MM.1S (cell line): ENCODE results near the gene CEP57.

ENCODE experiments used
- DNase-seq: peaks from one replicate; pipeline ENCODE4 v3.0.0-alpha.2; 2015
- H2AFZ ChIP-seq: fragments of 300-600 bp; sonication (generic); 2 replicates; pipeline ENCODE4 v1.6.0; 2016; ENCODE audit warnings: antibody characterized with exemption, low read length
- H3F3A ChIP-seq: fragments of 300-600 bp; sonication (generic); 2 replicates; pipeline ENCODE4 v1.6.1; 2016; ENCODE audit warnings: mild to moderate bottlenecking, antibody characterized with exemption, low read length, moderate library complexity, mixed read lengths; ENCODE audit not compliant: insufficient read depth
- H3K27ac ChIP-seq: fragments of 300-600 bp; sonication (generic); 2 replicates; pipeline ENCODE4 v1.5.1; 2016; ENCODE audit warnings: mild to moderate bottlenecking, low read length
- H3K27me3 ChIP-seq: fragments of 300-600 bp; sonication (generic); replicated peaks from 2 replicates; pipeline ENCODE4 v1.6.0; 2016; ENCODE audit warnings: low read length; ENCODE audit not compliant: insufficient read depth
- H3K36me3 ChIP-seq: fragments of 300-600 bp; sonication (generic); replicated peaks from 2 replicates; pipeline ENCODE4 v1.6.1; 2016; ENCODE audit warnings: mild to moderate bottlenecking, low read length, mixed read lengths; ENCODE audit not compliant: insufficient read depth
- H3K4me1 ChIP-seq: fragments of 300-600 bp; sonication (generic); 2 replicates; pipeline ENCODE4 v1.6.1; 2016; ENCODE audit warnings: low read length, mixed read lengths
- H3K4me2 ChIP-seq: fragments of 300-600 bp; sonication (generic); 2 replicates; pipeline ENCODE4 v1.6.0; 2016; ENCODE audit warnings: low read depth, low read length
- H3K4me3 ChIP-seq: fragments of 300-600 bp; sonication (generic); 2 replicates; pipeline ENCODE4 v1.5.1; 2016; ENCODE audit warnings: low read length, mixed read lengths
- H3K79me2 ChIP-seq: fragments of 300-600 bp; sonication (generic); 2 replicates; pipeline ENCODE4 v1.6.1; 2016; ENCODE audit warnings: mixed run types, low read length, mixed read lengths
- H3K9ac ChIP-seq: fragments of 300-600 bp; sonication (generic); 2 replicates; pipeline ENCODE4 v1.6.1; 2016; ENCODE audit warnings: low read length, mixed read lengths
- H3K9me2 ChIP-seq: fragments of 300-600 bp; sonication (generic); replicated peaks from 2 replicates; pipeline ENCODE4 v1.6.1; 2016; ENCODE audit warnings: mild to moderate bottlenecking, low read length, mixed read lengths; ENCODE audit not compliant: insufficient read depth
- H3K9me3 ChIP-seq: fragments of 300-600 bp; sonication (generic); replicated peaks from 2 replicates; pipeline ENCODE4 v1.6.1; 2016; ENCODE audit warnings: mild to moderate bottlenecking, low read length, mixed read lengths; ENCODE audit not compliant: insufficient read depth
- H4K20me1 ChIP-seq: fragments of 300-600 bp; sonication (generic); 2 replicates; pipeline ENCODE4 v1.6.1; 2016; ENCODE audit warnings: mild to moderate bottlenecking, low read length, moderate library complexity, mixed read lengths; ENCODE audit not compliant: insufficient read depth
- EZH2 ChIP-seq: fragments of 300-600 bp; sonication (generic); optimal IDR thresholded peaks from 2 replicates; pipeline ENCODE3; 2017; ENCODE audit warnings: low read depth, mild to moderate bottlenecking, antibody characterized with exemption, low read length, mixed read lengths
- EZH2phosphoT487 ChIP-seq: fragments of 300-600 bp; sonication (generic); IDR thresholded peaks from 2 replicates; pipeline ENCODE4 v1.6.1; 2018; ENCODE audit warnings: antibody characterized with exemption, low read length
- TF ChIP-seq, protein P1 (sequence below): fragments of 300-600 bp; sonication (generic); IDR thresholded peaks from 2 replicates; pipeline ENCODE4 v1.5.1; 2016; ENCODE audit warnings: antibody characterized with exemption, low read length, mixed read lengths

Gene CEP57

DNA sequence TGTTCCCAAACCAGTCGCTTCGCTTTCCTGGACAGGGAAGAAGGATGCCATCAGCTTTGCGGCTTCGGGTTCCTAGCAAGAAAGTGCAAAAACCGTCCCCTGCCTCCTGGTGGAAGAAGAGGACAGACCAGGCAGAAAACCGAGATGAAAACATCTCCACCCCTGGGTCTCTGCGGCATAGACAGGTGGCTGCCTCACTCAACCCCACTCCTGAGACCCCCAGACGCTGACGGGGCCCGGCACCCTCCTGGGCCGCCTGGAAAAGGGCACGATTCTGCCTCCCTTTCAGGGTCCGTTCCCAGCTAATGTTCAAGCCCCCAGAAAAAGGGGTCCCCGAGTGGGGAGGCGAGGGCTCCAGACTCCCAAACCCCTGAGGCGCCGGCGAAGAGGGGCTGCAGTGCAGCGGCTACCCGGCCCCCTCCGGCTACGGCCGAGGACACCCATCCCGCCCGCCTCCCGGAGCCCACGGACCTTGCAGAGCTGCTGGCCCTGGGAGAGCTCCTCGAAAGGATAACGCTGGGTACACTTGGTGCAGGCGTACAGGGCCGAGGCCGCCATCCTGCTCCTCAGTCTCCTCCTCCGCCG is 1.3 kb upstream of the CEP57 start:
- Histone ChIP-seq H3K27ac (peak overlapping the region; percentile 96), H3K9ac (peak overlapping the region; percentile 97), H4K20me1 (no peaks in the 10 kb centered on the region), H2AFZ (peak overlapping the region; percentile 76), H3K27me3 (no peaks in the 10 kb centered on the region), H3K36me3 (peaks cover 9% of the 10 kb centered on the region; the same call in 1 of the 2 replicates), H3K4me3 (peak overlapping the region; percentile 90), H3F3A (peaks cover 27% of the 10 kb centered on the region), H3K4me1 (peaks cover 22% of the 10 kb centered on the region), H3K9me3 (no peaks in the 10 kb centered on the region), H3K4me2 (peak overlapping the region; percentile 86), H3K9me2 (no peaks in the 10 kb centered on the region), H3K79me2 (peaks cover 63% of the 10 kb centered on the region)
- TF ChIP-seq, protein P1, sequence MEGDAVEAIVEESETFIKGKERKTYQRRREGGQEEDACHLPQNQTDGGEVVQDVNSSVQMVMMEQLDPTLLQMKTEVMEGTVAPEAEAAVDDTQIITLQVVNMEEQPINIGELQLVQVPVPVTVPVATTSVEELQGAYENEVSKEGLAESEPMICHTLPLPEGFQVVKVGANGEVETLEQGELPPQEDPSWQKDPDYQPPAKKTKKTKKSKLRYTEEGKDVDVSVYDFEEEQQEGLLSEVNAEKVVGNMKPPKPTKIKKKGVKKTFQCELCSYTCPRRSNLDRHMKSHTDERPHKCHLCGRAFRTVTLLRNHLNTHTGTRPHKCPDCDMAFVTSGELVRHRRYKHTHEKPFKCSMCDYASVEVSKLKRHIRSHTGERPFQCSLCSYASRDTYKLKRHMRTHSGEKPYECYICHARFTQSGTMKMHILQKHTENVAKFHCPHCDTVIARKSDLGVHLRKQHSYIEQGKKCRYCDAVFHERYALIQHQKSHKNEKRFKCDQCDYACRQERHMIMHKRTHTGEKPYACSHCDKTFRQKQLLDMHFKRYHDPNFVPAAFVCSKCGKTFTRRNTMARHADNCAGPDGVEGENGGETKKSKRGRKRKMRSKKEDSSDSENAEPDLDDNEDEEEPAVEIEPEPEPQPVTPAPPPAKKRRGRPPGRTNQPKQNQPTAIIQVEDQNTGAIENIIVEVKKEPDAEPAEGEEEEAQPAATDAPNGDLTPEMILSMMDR, result peak; percentile 43
- TF ChIP-seq EZH2, result no peak
- TF ChIP-seq EZH2phosphoT487, result no peak
- peak; percentile 51 for DNase-seq

DNA sequence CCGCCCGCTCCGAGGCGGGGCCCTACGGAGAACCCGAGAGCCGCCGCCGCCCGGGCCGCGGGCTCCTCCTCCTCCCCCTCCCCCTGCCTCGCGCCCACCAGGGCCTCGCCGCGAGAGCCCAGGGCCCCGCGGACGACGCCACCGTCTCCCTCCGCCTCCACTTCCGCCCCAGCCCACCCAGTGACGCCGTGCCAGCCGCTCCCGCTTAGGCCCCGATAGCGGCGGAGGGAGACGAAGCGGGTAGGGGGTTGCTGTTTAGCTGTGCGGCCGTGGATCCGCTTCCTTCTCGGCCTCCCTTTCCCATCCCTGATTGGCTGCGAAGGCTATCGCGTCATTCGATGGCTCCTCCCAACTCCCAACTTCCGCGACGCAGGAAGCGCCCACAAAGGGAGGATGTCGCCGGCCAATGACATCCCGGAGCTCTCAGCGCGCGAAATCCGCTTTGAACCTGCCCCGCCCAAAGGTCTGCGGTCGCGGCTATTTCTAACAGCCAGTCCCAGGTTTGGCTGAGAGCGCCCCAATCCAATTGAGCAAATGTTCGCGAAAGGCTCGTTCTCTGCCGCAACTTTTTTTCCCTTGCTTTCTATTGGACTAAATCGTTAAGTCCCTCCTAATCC is 684 bp upstream of the CEP57 start, which contains the start of gene FAM76B:
Gene FAM76B, minus strand, starts transcription at position 277 of the 617 bp plus-strand sequence. CDS start 304 bp downstream, outside the sequence.
- TF ChIP-seq, protein P1, result no peak
- TF ChIP-seq EZH2phosphoT487 (no peak), EZH2 (no peak)
- Histone ChIP-seq H2AFZ (peak within 1 kb of the TSS; percentile 85), H4K20me1 (no peaks in the 10 kb centered on the region), H3F3A (peaks cover 27% of the 10 kb centered on the region), H3K36me3 (peaks cover 9% of the 10 kb centered on the region; the same call in 1 of the 2 replicates), H3K4me1 (peaks cover 22% of the 10 kb centered on the region), H3K79me2 (peaks cover 67% of the 10 kb centered on the region), H3K9ac (peak within 1 kb of the TSS; percentile 97), H3K27me3 (no peaks in the 10 kb centered on the region), H3K27ac (peak within 1 kb of the TSS; percentile 96), H3K9me3 (no peaks in the 10 kb centered on the region), H3K9me2 (no peaks in the 10 kb centered on the region), H3K4me3 (peak within 1 kb of the TSS; percentile 90), H3K4me2 (peak within 1 kb of the TSS; percentile 93)
- DNase-seq, result peak; percentile 99

DNA sequence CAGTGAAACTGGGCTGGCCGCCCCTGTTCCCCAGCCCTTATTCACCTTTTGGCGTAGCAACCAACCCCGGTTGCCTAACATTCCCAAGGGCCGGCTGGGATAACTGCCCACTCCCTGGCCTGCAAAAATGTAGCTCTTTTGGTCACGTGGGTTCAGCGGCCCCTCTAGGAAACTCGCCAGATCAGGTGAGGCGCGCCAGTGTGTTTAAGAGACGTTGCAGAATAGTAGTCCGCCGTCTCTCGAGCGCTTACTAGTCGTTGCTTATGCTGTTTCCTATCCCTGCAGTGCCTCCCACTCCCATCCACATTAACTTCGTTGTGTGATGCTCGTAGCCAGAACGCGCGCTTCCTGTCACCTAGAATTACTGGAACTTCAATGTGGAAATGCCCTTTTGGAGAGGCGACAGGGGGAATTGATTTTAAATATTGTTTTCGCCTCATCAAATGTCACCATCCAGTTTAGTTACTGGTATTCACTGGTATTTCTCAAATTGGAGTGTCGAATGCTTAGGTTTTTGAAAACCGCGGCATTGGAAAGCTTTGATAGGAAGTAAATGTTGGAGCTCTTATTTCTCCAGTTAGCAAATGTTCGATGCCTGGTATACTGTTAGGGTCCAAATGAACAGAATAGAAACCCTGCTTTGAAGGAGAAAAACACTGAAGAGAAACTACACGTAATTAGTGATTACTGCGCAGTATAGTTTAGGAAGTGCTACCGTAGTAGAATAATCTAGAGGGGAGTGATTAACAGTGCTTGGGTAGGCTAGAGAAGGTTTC is 823 bp downstream of the CEP57 start:
- peak overlapping the region; percentile 93 for H3K4me2 ChIP-seq
- peaks cover 22% of the 10 kb centered on the region for H3K4me1 ChIP-seq
- H3K9me3 ChIP-seq, result no peaks in the 10 kb centered on the region
- H2AFZ ChIP-seq, result peak overlapping the region; percentile 85
- no peaks in the 10 kb centered on the region for H3K27me3 ChIP-seq
- peaks cover 27% of the 10 kb centered on the region for H3F3A ChIP-seq
- peak overlapping the region; percentile 97 for H3K9ac ChIP-seq
- TF ChIP-seq, protein P1, result no peak
- TF ChIP-seq EZH2phosphoT487 (no peak), EZH2 (no peak)
- H3K79me2 ChIP-seq, result peaks cover 77% of the 10 kb centered on the region
- H3K4me3 ChIP-seq, result peak overlapping the region; percentile 90
- peak overlapping the region; percentile 96 for H3K27ac ChIP-seq
- H3K9me2 ChIP-seq, result no peaks in the 10 kb centered on the region
- no peaks in the 10 kb centered on the region for H4K20me1 ChIP-seq
- peak; percentile 81 for DNase-seq
- no peaks in the 10 kb centered on the region for H3K36me3 ChIP-seq
